Measurements from ENCODE around the gene CCR9.

CCR9 gene

GRCh38 chr3:45942051-45942825 is 55.9 kb downstream of the CCR9 start:
- no peak for TF ChIP-seq FOXP2 (optimal IDR thresholded peaks at IDR 0.05; ENCODE audit: control extremely low read depth, extremely low read length, insufficient read depth)
- no peak for TF ChIP-seq EZH2 (IDR thresholded peaks at IDR 0.05)
- no peaks in the 10 kb centered on the region for H3K9me3 ChIP-seq (ENCODE audit: low read depth, low read length)
- H3K9ac ChIP-seq (ENCODE audit: insufficient read length), result no peak overlapping the region
- H3K4me3 ChIP-seq, result no peak overlapping the region
- DNase-seq (ENCODE audit: low read depth, low spot score), result no peak
- peaks cover 4% of the 10 kb centered on the region; the same call in 1 of the 2 replicates for H3K36me3 ChIP-seq (ENCODE audit: insufficient read depth, low read length)
- no peak overlapping the region for H3K27ac ChIP-seq

- no peak within 1 kb of the TSS for H3K9ac ChIP-seq (ENCODE audit: insufficient read length)
- H3K4me3 ChIP-seq, result no peak within 1 kb of the TSS
- H3K27ac ChIP-seq, result no peak within 1 kb of the TSS
- DNase-seq (ENCODE audit: low read depth, low spot score), result no peak
- H3K36me3 ChIP-seq (ENCODE audit: insufficient read depth, low read length), result peaks cover 6% of the 10 kb centered on the region; the same call in 1 of the 2 replicates
- TF ChIP-seq EZH2 (IDR thresholded peaks at IDR 0.05) (no peak), FOXP2 (optimal IDR thresholded peaks at IDR 0.05; ENCODE audit: control extremely low read depth, extremely low read length, insufficient read depth) (no peak), POLR2AphosphoS5 (IDR thresholded peaks at IDR 0.05; ENCODE audit: borderline replicate concordance, low read depth, low read length) (no peak)
- H3K9me3 ChIP-seq (ENCODE audit: low read depth, low read length), result no peaks in the 10 kb centered on the region
Observed at GRCh38 chr3:45943207-45943846, 57.0 kb downstream of the CCR9 start, which contains the start of gene CXCR6. TSS of gene CXCR6 (plus strand) at chr3:45943464. CDS start at chr3:45946482, 3,018 bp downstream.

GRCh38 chr3:45944830-45945620 is 58.7 kb downstream of the CCR9 start:
- TF ChIP-seq FOXP2 (optimal IDR thresholded peaks at IDR 0.05; ENCODE audit: control extremely low read depth, extremely low read length, insufficient read depth), result no peak
- TF ChIP-seq POLR2AphosphoS5 (IDR thresholded peaks at IDR 0.05; ENCODE audit: borderline replicate concordance, low read depth, low read length), result no peak
- no peak for TF ChIP-seq EZH2 (IDR thresholded peaks at IDR 0.05)
- H3K9ac ChIP-seq (ENCODE audit: insufficient read length), result no peak overlapping the region
- DNase-seq (ENCODE audit: low read depth, low spot score), result no peak
- no peaks in the 10 kb centered on the region for H3K9me3 ChIP-seq (ENCODE audit: low read depth, low read length)
- H3K4me3 ChIP-seq, result no peak overlapping the region
- H3K27ac ChIP-seq, result no peak overlapping the region
- peaks cover 6% of the 10 kb centered on the region; the same call in 1 of the 2 replicates for H3K36me3 ChIP-seq (ENCODE audit: insufficient read depth, low read length)

DNA sequence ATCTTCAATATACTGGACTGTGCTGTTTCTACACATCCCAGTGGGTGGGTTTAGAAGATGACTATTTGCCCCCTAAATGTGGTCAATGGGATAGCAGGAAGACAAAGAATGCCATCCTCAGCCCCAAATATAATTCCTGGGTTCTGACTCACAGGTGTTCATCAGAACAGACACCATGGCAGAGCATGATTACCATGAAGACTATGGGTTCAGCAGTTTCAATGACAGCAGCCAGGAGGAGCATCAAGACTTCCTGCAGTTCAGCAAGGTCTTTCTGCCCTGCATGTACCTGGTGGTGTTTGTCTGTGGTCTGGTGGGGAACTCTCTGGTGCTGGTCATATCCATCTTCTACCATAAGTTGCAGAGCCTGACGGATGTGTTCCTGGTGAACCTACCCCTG is 60.0 kb downstream of the CCR9 start:
- H3K9me3 ChIP-seq (ENCODE audit: low read depth, low read length), result no peaks in the 10 kb centered on the region
- no peak overlapping the region for H3K9ac ChIP-seq (ENCODE audit: insufficient read length)
- no peak for DNase-seq (ENCODE audit: low read depth, low spot score)
- TF ChIP-seq FOXP2 (optimal IDR thresholded peaks at IDR 0.05; ENCODE audit: control extremely low read depth, extremely low read length, insufficient read depth) (no peak), POLR2AphosphoS5 (IDR thresholded peaks at IDR 0.05; ENCODE audit: borderline replicate concordance, low read depth, low read length) (no peak)
- H3K36me3 ChIP-seq (ENCODE audit: insufficient read depth, low read length), result peaks cover 6% of the 10 kb centered on the region; the same call in 1 of the 2 replicates
- H3K27ac ChIP-seq, result no peak overlapping the region
- no peak overlapping the region for H3K4me3 ChIP-seq

DNA sequence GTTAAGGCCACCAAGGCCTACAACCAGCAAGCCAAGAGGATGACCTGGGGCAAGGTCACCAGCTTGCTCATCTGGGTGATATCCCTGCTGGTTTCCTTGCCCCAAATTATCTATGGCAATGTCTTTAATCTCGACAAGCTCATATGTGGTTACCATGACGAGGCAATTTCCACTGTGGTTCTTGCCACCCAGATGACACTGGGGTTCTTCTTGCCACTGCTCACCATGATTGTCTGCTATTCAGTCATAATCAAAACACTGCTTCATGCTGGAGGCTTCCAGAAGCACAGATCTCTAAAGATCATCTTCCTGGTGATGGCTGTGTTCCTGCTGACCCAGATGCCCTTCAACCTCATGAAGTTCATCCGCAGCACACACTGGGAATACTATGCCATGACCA is 60.5 kb downstream of the CCR9 start:
- peaks cover 7% of the 10 kb centered on the region; the same call in 1 of the 2 replicates for H3K36me3 ChIP-seq (ENCODE audit: insufficient read depth, low read length)
- no peak for DNase-seq (ENCODE audit: low read depth, low spot score)
- H3K4me3 ChIP-seq, result no peak overlapping the region
- H3K9me3 ChIP-seq (ENCODE audit: low read depth, low read length), result no peaks in the 10 kb centered on the region
- H3K9ac ChIP-seq (ENCODE audit: insufficient read length), result no peak overlapping the region
- TF ChIP-seq POLR2AphosphoS5 (IDR thresholded peaks at IDR 0.05; ENCODE audit: borderline replicate concordance, low read depth, low read length), result no peak
- TF ChIP-seq EZH2 (IDR thresholded peaks at IDR 0.05), result no peak
- no peak for TF ChIP-seq FOXP2 (optimal IDR thresholded peaks at IDR 0.05; ENCODE audit: control extremely low read depth, extremely low read length, insufficient read depth)
- no peak overlapping the region for H3K27ac ChIP-seq

DNA sequence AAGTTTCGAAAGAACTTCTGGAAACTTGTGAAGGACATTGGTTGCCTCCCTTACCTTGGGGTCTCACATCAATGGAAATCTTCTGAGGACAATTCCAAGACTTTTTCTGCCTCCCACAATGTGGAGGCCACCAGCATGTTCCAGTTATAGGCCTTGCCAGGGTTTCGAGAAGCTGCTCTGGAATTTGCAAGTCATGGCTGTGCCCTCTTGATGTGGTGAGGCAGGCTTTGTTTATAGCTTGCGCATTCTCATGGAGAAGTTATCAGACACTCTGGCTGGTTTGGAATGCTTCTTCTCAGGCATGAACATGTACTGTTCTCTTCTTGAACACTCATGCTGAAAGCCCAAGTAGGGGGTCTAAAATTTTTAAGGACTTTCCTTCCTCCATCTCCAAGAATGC is 61.0 kb downstream of the CCR9 start:
- DNase-seq (ENCODE audit: low read depth, low spot score), result no peak
- H3K9me3 ChIP-seq (ENCODE audit: low read depth, low read length), result no peaks in the 10 kb centered on the region
- no peak overlapping the region for H3K4me3 ChIP-seq
- no peak overlapping the region for H3K27ac ChIP-seq
- H3K36me3 ChIP-seq (ENCODE audit: insufficient read depth, low read length), result peaks cover 9% of the 10 kb centered on the region; the same call in 1 of the 2 replicates
- TF ChIP-seq FOXP2 (optimal IDR thresholded peaks at IDR 0.05; ENCODE audit: control extremely low read depth, extremely low read length, insufficient read depth), result no peak
- no peak for TF ChIP-seq EZH2 (IDR thresholded peaks at IDR 0.05)
- no peak for TF ChIP-seq POLR2AphosphoS5 (IDR thresholded peaks at IDR 0.05; ENCODE audit: borderline replicate concordance, low read depth, low read length)
- H3K9ac ChIP-seq (ENCODE audit: insufficient read length), result no peak overlapping the region

DNA sequence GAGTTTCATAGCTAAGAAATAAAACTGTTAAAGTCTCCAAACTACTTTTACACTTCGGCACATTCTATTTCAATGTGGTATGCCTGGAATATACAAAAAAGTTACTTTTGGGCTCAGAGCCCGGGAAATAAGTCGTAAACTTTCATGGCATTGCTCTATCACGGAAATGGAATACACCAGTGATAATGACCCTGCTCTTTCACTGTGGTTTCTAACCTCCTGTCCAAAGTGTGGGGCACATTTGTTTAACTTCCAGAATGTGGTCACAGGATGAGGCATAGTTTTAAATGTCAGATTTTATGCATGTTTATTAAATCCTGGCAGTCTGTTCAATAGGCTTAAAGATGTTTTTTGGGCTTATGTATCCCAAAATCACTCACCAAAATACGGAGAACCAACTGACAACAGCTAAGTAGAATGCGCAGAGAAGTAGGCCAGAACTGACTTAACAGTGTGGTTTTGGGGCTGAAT is 62.0 kb downstream of the CCR9 start:
- Histone ChIP-seq H3K27ac (no peak overlapping the region), H3K4me3 (no peak overlapping the region), H3K36me3 (ENCODE audit: insufficient read depth, low read length) (peaks cover 12% of the 10 kb centered on the region; the same call in 1 of the 2 replicates), H3K9ac (ENCODE audit: insufficient read length) (no peak overlapping the region), H3K9me3 (ENCODE audit: low read depth, low read length) (no peaks in the 10 kb centered on the region)
- TF ChIP-seq POLR2AphosphoS5 (IDR thresholded peaks at IDR 0.05; ENCODE audit: borderline replicate concordance, low read depth, low read length), result no peak
- TF ChIP-seq FOXP2 (optimal IDR thresholded peaks at IDR 0.05; ENCODE audit: control extremely low read depth, extremely low read length, insufficient read depth), result no peak
- no peak for TF ChIP-seq EZH2 (IDR thresholded peaks at IDR 0.05)
- no peak for DNase-seq (ENCODE audit: low read depth, low spot score)

DNA sequence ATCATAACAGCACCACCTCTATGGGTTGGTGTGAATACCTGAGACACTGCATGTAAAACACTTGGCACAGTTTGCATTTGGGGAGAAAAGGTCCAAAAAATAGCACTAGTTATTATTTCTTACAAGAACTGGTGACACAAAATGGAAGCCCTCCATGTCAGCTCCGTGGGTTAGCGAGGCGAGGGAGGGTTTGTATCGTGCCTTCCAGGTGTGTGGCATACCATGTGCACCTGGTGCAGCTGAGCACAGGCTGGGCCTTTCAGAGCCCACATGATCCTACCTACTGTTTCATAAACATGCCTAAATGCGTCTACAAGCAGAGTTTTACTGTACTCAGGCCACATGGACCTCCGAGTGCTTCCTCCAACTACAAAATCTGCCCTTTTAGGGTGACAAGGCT is 62.5 kb downstream of the CCR9 start:
- H3K9ac ChIP-seq (ENCODE audit: insufficient read length), result no peak overlapping the region
- TF ChIP-seq FOXP2 (optimal IDR thresholded peaks at IDR 0.05; ENCODE audit: control extremely low read depth, extremely low read length, insufficient read depth) (no peak), EZH2 (IDR thresholded peaks at IDR 0.05) (no peak), POLR2AphosphoS5 (IDR thresholded peaks at IDR 0.05; ENCODE audit: borderline replicate concordance, low read depth, low read length) (no peak)
- H3K27ac ChIP-seq, result no peak overlapping the region
- H3K36me3 ChIP-seq (ENCODE audit: insufficient read depth, low read length), result peaks cover 12% of the 10 kb centered on the region; the same call in 1 of the 2 replicates
- DNase-seq (ENCODE audit: low read depth, low spot score), result no peak
- no peak overlapping the region for H3K4me3 ChIP-seq
- no peaks in the 10 kb centered on the region for H3K9me3 ChIP-seq (ENCODE audit: low read depth, low read length)
